ENCODE data around the gene CDKN2AIPNL.
A peak's percentile ranks its signal among the peaks of the same experiment; 100 is the strongest.

CDKN2AIPNL gene

DNA sequence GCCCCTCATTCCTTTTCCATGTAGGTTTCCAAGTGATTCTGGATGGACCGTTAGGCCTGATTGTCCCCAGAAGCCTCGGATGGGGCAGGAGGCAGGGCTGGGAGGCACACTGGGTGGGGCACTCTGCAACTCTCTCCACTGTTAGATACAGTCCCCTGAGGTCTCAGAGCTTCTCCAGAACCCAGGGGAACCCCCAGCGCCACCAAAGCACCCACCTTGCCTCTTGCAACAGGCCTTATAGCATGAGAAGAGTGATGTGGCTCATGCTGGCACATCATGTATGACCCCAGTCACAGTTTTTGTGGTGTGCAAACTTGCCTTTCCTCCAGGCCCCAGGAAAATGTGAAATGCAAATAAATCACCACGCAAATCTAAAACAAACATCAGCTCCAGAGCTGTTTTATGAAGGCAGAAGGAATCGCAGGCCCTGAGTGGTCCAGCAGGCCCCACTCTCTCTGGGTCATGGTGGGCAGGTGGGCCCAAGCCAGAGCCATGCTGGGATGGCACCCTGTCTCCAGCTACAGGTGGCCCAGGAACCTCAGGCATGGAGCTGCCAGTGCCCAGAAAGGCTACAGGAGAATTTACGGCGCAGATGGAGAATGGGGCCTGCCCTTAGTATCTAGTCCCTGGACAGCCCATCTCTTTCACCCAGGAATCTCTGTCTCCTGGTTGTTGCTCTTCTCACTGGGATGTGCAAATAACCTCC lies 36.3 kb upstream of the CDKN2AIPNL start:
- Mint-ChIP-seq H3K4me3 (no peak overlapping the region), H3K4me1 (ENCODE audit: low read depth in 2 of 2) (peaks cover 3 to 5% of the 10 kb centered on the region in 2 donors), H3K27ac (no peak overlapping the region), H3K27me3 (no peaks in the 10 kb centered on the region), H3K9me3 (no peaks in the 10 kb centered on the region), H3K36me3 (ENCODE audit: insufficient read depth) (no peaks in the 10 kb centered on the region)
- DNase-seq (no peak), ATAC-seq (replicated peaks) (no peak)

DNA sequence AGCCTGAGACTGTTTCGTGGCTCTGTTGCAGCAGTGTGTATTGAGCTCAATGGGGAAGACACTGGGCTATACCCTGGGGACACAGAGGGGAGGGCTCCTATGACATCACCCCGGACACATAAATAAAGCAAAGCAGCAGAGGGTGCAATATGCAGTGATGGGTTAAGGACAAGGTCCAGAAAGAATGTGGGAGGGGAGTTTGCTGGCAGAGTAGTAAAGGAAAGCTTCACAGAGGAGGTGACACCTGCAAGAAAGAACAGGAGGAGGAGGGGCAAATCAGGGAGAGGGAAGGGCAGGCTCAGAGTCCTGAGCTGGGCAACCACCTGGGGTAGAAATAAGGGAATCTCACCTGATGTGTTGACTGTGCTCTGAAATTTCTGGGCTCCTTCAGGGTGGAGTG lies 35.3 kb upstream of the CDKN2AIPNL start:
- ATAC-seq (replicated peaks) (no peak), DNase-seq (no peak)
- Mint-ChIP-seq H3K27ac (no peak overlapping the region), H3K9me3 (no peaks in the 10 kb centered on the region), H3K27me3 (no peaks in the 10 kb centered on the region), H3K36me3 (ENCODE audit: insufficient read depth) (no peaks in the 10 kb centered on the region), H3K4me1 (ENCODE audit: low read depth in 2 of 2) (peaks cover 3 to 5% of the 10 kb centered on the region in 2 donors), H3K4me3 (no peak overlapping the region)

DNA sequence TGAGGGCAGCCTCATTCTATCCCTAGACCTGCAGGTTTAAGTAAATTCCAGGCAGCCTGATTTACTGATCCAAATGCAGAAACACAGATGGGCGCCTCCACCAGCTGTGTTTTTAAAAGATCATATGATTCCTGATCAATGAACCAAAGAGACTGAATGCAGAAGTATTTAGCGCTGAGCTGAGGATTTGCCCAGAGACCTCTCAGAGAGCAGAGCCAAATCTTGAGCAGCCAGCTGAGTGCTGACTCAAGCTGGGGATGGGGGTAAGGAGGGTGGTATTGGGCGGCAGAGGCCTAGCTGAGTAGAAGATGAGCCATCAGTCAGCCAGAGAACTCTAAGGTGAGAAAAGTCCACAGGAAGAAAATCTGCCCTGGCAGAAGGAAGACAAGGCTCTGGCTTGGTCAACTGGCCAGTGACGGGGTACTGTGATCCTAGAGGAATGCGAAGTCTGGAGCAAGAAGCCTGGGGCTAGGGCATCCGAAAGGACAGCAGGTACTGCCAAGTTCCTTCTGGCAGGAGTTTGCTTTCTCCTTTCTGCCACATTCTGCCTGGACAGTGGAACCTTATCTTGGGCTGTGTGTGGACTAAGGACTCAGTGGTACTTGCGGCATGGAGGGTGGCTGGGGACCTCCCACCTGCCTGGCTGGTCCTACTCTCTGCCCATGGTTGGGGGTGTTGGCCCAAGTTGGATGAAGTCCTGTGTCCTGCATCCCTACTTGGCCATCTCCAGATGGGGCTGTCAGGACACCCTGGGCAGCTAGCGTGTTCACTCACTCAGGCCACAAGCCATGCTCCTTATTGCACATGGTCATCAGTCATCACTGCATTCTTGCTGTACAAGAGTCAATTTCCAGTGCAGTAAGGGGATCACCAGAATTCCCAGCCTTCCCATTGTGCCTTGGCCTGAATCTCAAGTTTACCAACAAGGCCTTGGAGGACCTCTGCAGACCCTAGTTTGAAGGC lies 34.5 kb upstream of the CDKN2AIPNL start:
- no peak overlapping the region for H3K4me3 Mint-ChIP-seq
- no peak for DNase-seq
- no peaks in the 10 kb centered on the region for H3K27me3 Mint-ChIP-seq
- peaks cover 3 to 5% of the 10 kb centered on the region in 2 donors for H3K4me1 Mint-ChIP-seq (ENCODE audit: low read depth in 2 of 2)
- H3K9me3 Mint-ChIP-seq: no peaks in the 10 kb centered on the region
- H3K27ac Mint-ChIP-seq: no peak overlapping the region
- H3K36me3 Mint-ChIP-seq (ENCODE audit: insufficient read depth): no peaks in the 10 kb centered on the region
- no peak for ATAC-seq (replicated peaks)

DNA sequence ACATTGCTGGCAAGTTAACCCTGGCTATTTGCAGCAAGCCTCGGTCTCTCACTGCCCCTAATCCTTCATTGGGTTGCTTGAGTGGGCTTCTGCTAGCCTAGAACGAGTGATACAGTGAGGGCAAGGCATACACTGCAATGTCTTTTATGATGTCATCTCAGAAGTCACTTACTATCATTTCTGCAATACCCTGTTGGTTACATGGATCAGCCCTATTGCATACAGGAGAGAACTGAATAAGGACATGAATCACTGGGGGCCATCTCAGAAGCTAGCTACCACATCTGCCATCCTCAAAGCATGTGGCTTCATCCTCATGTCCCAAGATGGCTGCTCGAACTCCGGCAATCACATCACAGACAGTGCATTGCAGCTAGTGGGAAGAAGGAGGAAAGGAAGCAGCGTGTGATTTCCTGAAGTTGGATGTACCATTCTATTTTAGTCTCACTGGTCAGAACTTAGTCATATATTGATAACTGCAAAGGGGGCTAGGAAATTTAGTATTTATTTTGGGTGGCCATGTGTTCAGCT lies 33.3 kb upstream of the CDKN2AIPNL start:
- no peak overlapping the region for H3K27ac Mint-ChIP-seq
- no peaks in the 10 kb centered on the region for H3K9me3 Mint-ChIP-seq
- no peak for ATAC-seq (replicated peaks)
- DNase-seq: no peak
- peaks cover 0 to 3% of the 10 kb centered on the region in 2 donors for H3K4me1 Mint-ChIP-seq (ENCODE audit: low read depth in 2 of 2)
- no peak overlapping the region for H3K4me3 Mint-ChIP-seq
- H3K27me3 Mint-ChIP-seq: no peaks in the 10 kb centered on the region
- no peaks in the 10 kb centered on the region for H3K36me3 Mint-ChIP-seq (ENCODE audit: insufficient read depth)

DNA sequence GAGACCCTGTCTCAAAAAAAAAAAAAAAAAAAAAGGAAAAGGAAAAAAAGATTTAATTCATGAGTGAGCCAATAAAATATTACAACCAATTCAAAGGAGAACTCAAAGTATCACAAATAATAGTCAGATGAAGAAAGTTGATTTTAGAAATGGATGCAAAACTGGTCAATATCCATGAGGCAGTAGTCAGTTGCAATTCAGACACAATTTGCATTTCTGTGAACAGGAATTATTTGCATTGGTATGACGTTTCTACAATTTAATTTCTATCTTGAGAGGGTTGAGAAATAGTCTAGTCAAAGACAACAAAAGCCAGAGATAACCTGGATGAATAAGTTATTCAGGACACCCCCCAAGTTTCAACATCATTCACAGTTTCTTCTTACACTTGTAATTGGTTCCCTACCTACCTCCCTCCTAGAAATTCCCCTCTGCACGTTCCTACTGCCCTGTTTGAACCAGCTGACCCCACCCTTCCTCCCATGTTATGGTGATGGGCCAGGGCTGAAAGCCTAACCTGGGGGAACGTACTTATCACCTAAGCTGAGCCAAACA lies 28.6 kb upstream of the CDKN2AIPNL start:
- no peak overlapping the region for H3K4me3 Mint-ChIP-seq
- DNase-seq (no peak), ATAC-seq (replicated peaks) (no peak)
- no peaks in the 10 kb centered on the region for H3K27me3 Mint-ChIP-seq
- peaks cover 3% of the 10 kb centered on the region for H3K36me3 Mint-ChIP-seq (ENCODE audit: insufficient read depth)
- no peaks in the 10 kb centered on the region for H3K9me3 Mint-ChIP-seq
- H3K27ac Mint-ChIP-seq: no peak overlapping the region
- H3K4me1 Mint-ChIP-seq (ENCODE audit: low read depth in 2 of 2): peaks cover 0 to 12% of the 10 kb centered on the region in 2 donors

DNA sequence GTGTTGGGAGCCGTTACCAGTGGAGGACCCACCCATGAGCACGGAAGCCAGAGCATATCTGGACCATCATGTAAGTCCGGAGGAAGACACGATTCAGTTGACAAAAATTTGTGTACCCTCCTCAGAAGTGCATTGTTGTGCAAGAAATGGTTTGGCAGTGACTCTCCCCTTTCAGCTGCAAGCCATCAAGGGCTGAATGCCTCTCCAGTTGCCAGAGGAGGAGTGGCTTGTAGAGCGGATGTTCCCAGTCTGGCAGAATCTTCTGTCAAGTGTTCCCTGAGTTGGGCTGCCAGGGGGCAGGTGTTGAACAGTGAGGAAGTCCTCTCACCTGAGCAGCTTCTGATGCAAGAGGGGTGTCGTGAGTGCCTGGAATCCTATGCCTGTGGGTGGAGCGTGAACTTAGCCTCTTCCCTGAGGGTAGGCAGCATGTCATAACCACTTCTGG lies 27.6 kb upstream of the CDKN2AIPNL start:
- Mint-ChIP-seq H3K36me3 (ENCODE audit: insufficient read depth) (peaks cover 3% of the 10 kb centered on the region), H3K27me3 (no peaks in the 10 kb centered on the region), H3K4me3 (no peak overlapping the region), H3K27ac (no peak overlapping the region), H3K9me3 (no peaks in the 10 kb centered on the region), H3K4me1 (ENCODE audit: low read depth in 2 of 2) (peaks cover 0 to 12% of the 10 kb centered on the region in 2 donors)
- DNase-seq (no peak), ATAC-seq (replicated peaks) (no peak)

DNA sequence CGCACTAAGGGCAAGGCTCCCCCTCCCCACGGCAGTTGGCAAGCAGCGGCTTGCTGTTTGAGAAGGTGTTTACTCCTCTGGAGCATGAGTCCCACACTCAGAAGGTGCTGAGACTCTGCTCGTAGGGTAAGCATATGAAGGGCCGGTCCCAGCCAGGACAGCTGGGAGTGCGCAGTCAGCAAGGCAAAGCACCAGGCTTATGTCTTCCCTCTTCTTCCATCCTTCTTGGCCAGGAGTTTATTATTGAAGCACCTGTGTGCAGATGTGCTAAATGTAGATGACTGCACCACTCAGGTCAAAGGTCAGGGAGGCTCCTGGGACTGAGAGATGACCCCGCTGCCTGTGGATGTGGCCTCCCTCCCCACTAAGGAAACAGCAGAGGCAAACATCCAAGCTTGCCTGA lies 27.0 kb upstream of the CDKN2AIPNL start:
- Mint-ChIP-seq H3K4me1 (ENCODE audit: low read depth in 2 of 2) (peaks cover 0 to 12% of the 10 kb centered on the region in 2 donors), H3K27me3 (peaks cover 0 to 5% of the 10 kb centered on the region in 2 donors), H3K9me3 (no peaks in the 10 kb centered on the region), H3K27ac (no peak overlapping the region), H3K4me3 (no peak overlapping the region), H3K36me3 (ENCODE audit: insufficient read depth) (peaks cover 3% of the 10 kb centered on the region)
- ATAC-seq (replicated peaks) (no peak), DNase-seq (no peak)

DNA sequence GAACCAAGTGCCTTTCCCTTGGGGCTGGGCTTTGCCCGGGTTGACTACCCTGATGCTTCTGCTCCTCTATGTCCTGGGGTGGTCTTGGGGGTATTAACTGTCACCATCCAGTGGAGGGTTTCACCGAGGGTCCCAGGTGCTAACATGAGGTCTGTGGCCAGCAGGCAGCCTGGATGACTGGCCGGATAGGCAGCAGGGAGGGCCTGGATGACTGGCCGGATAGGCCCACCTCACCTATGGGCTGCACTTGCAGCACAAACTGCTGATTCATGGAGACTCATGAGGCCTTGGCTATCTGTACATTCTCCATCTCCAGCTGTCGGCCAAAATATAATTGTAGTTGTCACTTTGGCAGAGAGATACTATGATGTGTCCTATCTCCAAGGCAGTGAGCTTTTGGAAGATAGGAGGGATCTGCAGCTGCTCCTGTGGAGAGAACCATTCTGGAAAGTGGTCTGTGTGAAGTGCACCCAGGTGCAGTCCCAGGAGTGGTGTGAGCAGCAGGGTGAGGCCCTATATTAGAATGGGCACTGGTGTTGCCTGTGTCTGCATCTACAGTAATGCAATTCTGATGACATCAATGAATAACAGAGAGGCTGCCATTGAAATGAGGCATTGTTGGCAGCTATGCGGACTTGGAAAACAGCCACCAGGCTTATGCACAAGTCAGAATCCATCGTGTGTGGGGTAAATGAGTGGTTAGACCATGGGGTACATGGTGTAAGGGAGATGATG lies 26.3 kb upstream of the CDKN2AIPNL start:
- DNase-seq: no peak
- H3K36me3 Mint-ChIP-seq (ENCODE audit: insufficient read depth): peaks cover 3% of the 10 kb centered on the region

DNA sequence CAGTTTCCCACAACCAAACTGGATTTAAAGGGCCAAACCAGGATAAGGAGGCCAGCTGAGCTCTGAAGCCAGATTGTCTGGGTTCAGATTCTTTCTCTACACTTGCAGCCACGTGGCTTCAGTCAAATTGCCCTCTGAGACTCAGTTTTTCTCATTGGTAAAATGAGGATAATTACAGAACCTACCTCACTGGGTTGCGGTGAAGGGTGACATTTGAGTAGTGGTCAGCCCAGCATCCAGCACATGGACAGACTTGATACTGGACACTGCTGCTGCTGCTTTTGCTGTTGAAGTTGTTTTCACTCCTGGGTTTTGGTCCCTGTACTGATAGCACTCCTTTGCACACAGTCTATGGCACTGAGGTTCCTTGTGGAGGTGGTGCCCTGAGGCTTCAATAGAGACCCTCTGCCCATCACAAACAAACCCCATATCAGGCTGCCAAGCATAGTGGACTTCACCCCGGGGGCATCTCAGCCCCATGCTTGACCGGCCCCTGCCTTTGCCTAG lies 25.7 kb upstream of the CDKN2AIPNL start:
- no peak for DNase-seq
- H3K27me3 Mint-ChIP-seq: peaks cover 0 to 18% of the 10 kb centered on the region in 2 donors
- peaks cover 3% of the 10 kb centered on the region for H3K36me3 Mint-ChIP-seq (ENCODE audit: insufficient read depth)
- no peaks in the 10 kb centered on the region for H3K9me3 Mint-ChIP-seq
- H3K27ac Mint-ChIP-seq: peak overlapping the region; percentile 89 to 90
- peak overlapping the region in 1 of 2 donors; percentile 55 for H3K4me3 Mint-ChIP-seq
- H3K4me1 Mint-ChIP-seq (ENCODE audit: low read depth in 2 of 2): peaks cover 0 to 12% of the 10 kb centered on the region in 2 donors
- no peak for ATAC-seq (replicated peaks)

More for the DNA sequence above, 26.3 kb upstream of the CDKN2AIPNL start:
- Mint-ChIP-seq H3K4me1 (ENCODE audit: low read depth in 2 of 2) (peaks cover 0 to 12% of the 10 kb centered on the region in 2 donors), H3K4me3 (no peak overlapping the region), H3K27me3 (peaks cover 0 to 12% of the 10 kb centered on the region in 2 donors), H3K9me3 (no peaks in the 10 kb centered on the region), H3K27ac (peak overlapping the region in 1 of 2 donors; percentile 90)
- ATAC-seq (replicated peaks): no peak

DNA sequence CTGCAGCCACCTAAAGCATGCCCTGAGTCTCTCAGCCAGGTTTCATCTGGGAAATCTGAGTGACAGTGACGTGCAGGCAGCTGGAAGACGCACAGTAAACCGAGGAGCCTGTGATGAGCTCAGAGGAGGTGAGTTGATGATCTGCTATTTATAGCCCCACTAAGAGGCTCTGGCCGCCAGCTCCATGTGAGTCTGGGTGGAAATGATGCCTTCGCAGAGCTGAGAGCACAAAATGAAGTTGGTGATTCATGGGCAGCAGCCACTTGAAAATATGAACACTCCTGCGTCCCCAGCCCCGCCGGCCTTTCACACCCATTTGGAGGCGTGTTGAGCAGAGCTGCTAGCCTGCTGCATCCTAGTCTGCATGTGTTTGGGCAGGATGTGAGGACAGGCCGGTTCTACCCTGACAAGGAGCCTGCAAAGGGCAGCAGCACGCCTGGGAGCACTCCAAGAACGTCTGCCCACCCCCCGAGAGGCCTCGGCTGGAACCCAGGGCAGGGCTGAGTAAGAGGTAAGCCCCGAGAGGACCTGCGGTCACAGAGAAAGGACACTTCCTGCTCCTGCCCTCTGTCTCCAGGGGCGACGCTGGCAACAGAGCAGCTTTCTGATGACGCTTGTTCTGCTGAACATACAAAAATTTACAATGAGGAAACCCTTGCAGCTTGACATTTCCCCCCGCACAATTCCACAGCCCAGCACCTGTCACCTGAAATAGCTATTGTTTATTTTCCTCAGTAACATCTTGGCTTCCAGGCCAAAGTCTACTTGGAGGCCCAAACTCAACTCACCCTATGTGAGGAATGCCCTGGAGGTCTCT lies 25.1 kb upstream of the CDKN2AIPNL start:
- peaks cover 0 to 19% of the 10 kb centered on the region in 2 donors for H3K27me3 Mint-ChIP-seq
- no peaks in the 10 kb centered on the region for H3K9me3 Mint-ChIP-seq
- H3K36me3 Mint-ChIP-seq (ENCODE audit: insufficient read depth): peaks cover 3% of the 10 kb centered on the region
- H3K4me1 Mint-ChIP-seq (ENCODE audit: low read depth in 2 of 2): peaks cover 0 to 12% of the 10 kb centered on the region in 2 donors
- H3K27ac Mint-ChIP-seq: peak overlapping the region; percentile 89 to 90
- ATAC-seq (replicated peaks): peak; percentile 91
- peak; percentile 24 to 44 (median 41) for DNase-seq
- H3K4me3 Mint-ChIP-seq: peak overlapping the region; percentile 44 to 55

DNA sequence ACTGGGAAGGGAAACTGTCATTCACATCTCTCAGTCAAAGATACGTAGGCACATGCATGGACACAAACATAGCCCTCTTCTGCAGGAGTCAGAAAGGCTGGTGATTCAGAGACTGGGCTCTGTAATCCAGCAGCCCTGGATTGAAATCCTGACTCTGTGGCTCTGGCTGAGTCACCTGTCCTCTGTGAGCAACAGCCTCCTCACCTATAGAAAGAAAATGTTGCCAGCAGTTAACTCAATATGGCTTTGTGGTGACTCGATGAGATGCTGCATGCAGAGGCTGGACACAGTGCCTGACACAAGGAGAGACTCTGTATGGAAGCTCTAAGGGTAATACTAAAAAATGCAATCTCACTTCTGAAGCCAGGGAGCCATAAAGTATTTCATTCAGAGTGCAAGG lies 23.9 kb upstream of the CDKN2AIPNL start:
- peaks cover 3% of the 10 kb centered on the region for H3K36me3 Mint-ChIP-seq (ENCODE audit: insufficient read depth)
- peaks cover 0 to 19% of the 10 kb centered on the region in 2 donors for H3K27me3 Mint-ChIP-seq
- ATAC-seq (replicated peaks) (no peak), DNase-seq (no peak)
- peaks cover 0 to 11% of the 10 kb centered on the region in 2 donors for H3K4me1 Mint-ChIP-seq (ENCODE audit: low read depth in 2 of 2)
- no peaks in the 10 kb centered on the region for H3K9me3 Mint-ChIP-seq
- no peak overlapping the region for H3K27ac Mint-ChIP-seq
- no peak overlapping the region for H3K4me3 Mint-ChIP-seq

Measured in effector memory CD8-positive, alpha-beta T cell (primary cell).